Mesendoderm (in vitro differentiated cells): ENCODE results near the gene NEURL3.
A peak's percentile ranks its signal among the peaks of the same experiment; 100 is the strongest.

Source experiments
- DNase-seq: peaks from one replicate; pipeline ENCODE4 v3.0.0; 2013
- H2AK5ac ChIP-seq: 2 replicates; pipeline ENCODE4 v1.6.1; 2013; ENCODE audit warnings: low read length, inconsistent platforms
- H2BK120ac ChIP-seq: 2 replicates; pipeline ENCODE4 v1.6.1; 2013; ENCODE audit warnings: low read depth, mild to moderate bottlenecking, low read length, moderate library complexity, mixed read lengths
- H2BK15ac ChIP-seq: replicated peaks from 2 replicates; pipeline ENCODE4 v1.6.1; 2013; ENCODE audit warnings: low read depth, mild to moderate bottlenecking, moderate library complexity
- H2BK5ac ChIP-seq: 2 replicates; pipeline ENCODE4 v1.6.1; 2013; ENCODE audit warnings: low read length, inconsistent platforms
- H3K18ac ChIP-seq: 2 replicates; pipeline ENCODE4 v1.6.1; 2013; ENCODE audit warnings: mild to moderate bottlenecking, low read length, mixed read lengths
- H3K23ac ChIP-seq: one replicate; pipeline ENCODE4 v1.6.1; 2013; ENCODE audit warnings: low read length
- H3K27ac ChIP-seq: 2 replicates; pipeline ENCODE4 v1.5.1; 2013; ENCODE audit warnings: low read depth, mild to moderate bottlenecking, inconsistent platforms, low read length, moderate library complexity
- H3K27me3 ChIP-seq: 2 replicates; pipeline ENCODE4 v1.6.1; 2013; ENCODE audit warnings: low read length, control low read depth, mild to moderate bottlenecking, inconsistent platforms; ENCODE audit not compliant: insufficient read depth, poor library complexity
- H3K36me3 ChIP-seq: 2 replicates; pipeline ENCODE4 v1.6.1; 2013; ENCODE audit warnings: low read length, inconsistent platforms; ENCODE audit not compliant: control insufficient read depth, insufficient read depth
- H3K4ac ChIP-seq: one replicate; pipeline ENCODE4 v1.6.1; 2013; ENCODE audit warnings: low read depth, mild to moderate bottlenecking, low read length, moderate library complexity
- H3K4me1 ChIP-seq: 2 replicates; pipeline ENCODE4 v1.6.1; 2013; ENCODE audit warnings: low read depth, low read length, inconsistent platforms; ENCODE audit not compliant: control insufficient read depth
- H3K4me2 ChIP-seq: 2 replicates; pipeline ENCODE4 v1.6.1; 2013; ENCODE audit warnings: low read length
- H3K4me3 ChIP-seq: 2 replicates; pipeline ENCODE4 v1.5.1; 2013; ENCODE audit warnings: mild to moderate bottlenecking, low read length
- H3K56ac ChIP-seq: one replicate; pipeline ENCODE4 v1.6.1; 2013; ENCODE audit warnings: low read length
- H3K79me1 ChIP-seq: 2 replicates; pipeline ENCODE4 v1.6.1; 2013; ENCODE audit warnings: low read length, inconsistent platforms
- H3K79me2 ChIP-seq: 2 replicates; pipeline ENCODE4 v1.6.1; 2013; ENCODE audit warnings: mild to moderate bottlenecking, low read length; ENCODE audit not compliant: control insufficient read depth, insufficient read depth
- H3K9ac ChIP-seq: 2 replicates; pipeline ENCODE4 v1.6.1; 2013; ENCODE audit warnings: low read length, inconsistent platforms
- H4K5ac ChIP-seq: one replicate; pipeline ENCODE4 v1.6.1; 2013; ENCODE audit warnings: low read length
- H4K8ac ChIP-seq: one replicate; pipeline ENCODE4 v1.6.1; 2013; ENCODE audit warnings: low read depth, mild to moderate bottlenecking, control low read depth, low read length, moderate library complexity
- WGBS: extraction: QIAGEN DNeasy Blood & Tissue Kit; methylation state at CpG from one replicate; pipeline ENCODE4 v1.1.7; 2013; ENCODE audit warnings: low lambda C conversion rate, missing lambda C conversion rate; ENCODE audit not compliant: insufficient coverage; ENCODE audit errors: extremely low coverage; 5-methylcytosine and 5-hydroxymethylcytosine counted together

NEURL3 gene

DNA sequence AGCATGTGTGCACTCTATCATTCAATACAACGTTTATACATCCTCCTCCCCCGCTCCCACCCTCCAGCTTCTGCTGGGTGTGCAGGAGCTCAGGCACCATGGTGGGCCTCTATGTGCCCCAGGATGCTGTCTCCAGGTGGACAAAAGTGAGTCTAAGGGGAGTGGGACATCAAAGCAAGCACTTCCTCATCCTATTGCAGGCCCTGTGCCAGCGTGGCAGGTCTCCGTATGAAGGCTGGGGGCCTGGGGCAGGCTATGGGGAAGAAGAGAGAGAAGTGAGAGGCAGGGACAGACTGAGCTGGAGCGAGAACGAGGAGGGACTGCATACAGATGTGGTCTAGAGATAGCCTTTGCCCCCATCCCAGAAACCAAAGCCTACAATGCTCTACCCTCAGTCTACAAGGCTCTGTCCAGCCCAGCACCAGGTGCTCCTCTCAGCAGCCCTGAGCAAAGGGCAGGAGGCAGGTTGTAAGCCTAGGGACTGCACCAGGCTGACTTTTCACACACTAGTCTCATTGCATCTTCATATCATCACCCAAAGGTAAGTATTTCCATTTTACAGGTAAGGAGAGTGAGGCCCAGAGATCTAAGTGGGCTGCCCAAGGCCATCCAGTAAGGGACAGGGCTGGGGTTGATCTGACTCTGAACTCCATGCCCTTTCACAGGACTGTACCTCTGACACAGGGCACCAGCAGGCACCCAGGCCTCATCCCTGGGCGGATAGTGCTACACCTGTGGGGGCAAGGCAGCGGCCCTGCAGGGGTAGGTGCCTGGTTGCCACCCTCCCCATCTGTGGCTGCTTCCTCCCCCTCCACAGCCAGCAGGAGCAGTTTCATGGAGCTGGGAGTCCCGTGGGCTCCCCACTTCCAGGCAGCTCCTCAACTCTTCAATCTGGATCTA lies 17.4 kb upstream of the NEURL3 start:
- Histone ChIP-seq H3K18ac (no peak overlapping the region), H3K23ac (no peak overlapping the region), H3K27me3 (no peaks in the 10 kb centered on the region), H3K27ac (no peak overlapping the region), H3K79me2 (no peaks in the 10 kb centered on the region), H2BK15ac (no peak overlapping the region), H2BK120ac (no peak overlapping the region), H3K36me3 (no peaks in the 10 kb centered on the region), H2BK5ac (no peak overlapping the region), H3K9ac (no peak overlapping the region), H3K4ac (no peak overlapping the region), H4K5ac (no peak overlapping the region), H2AK5ac (no peak overlapping the region), H4K8ac (no peak overlapping the region), H3K4me2 (no peak overlapping the region), H3K4me1 (no peaks in the 10 kb centered on the region), H3K4me3 (no peak overlapping the region), H3K56ac (no peak overlapping the region), H3K79me1 (no peaks in the 10 kb centered on the region)
- no CpG with 5 or more reads among the region's 9 CpGs for WGBS
- DNase-seq, result no peak

DNA sequence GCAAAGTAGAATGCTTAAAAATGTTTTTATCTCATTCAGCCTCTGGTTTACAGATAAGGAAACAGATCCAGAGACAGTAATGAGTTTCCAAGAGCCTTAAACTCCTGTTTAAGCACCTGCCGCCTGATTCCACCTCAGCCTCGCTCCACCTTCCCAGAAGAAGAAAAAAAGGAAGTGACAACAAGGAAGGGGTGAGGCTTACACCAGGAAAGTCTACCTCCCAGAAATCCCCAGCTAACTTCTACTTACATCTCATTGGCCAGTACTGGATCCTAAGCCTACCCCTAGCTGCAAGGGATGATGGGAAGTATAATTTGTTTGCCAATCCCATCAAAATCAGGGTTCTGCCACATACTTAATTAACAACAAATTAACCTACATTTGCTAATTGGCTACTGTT lies 16.1 kb upstream of the NEURL3 start:
- Histone ChIP-seq H3K27me3 (no peaks in the 10 kb centered on the region), H3K23ac (no peak overlapping the region), H3K4me3 (no peak overlapping the region), H3K79me2 (no peaks in the 10 kb centered on the region), H3K4ac (no peak overlapping the region), H4K8ac (no peak overlapping the region), H3K27ac (no peak overlapping the region), H3K9ac (no peak overlapping the region), H3K56ac (no peak overlapping the region), H3K18ac (no peak overlapping the region), H2AK5ac (no peak overlapping the region), H3K36me3 (no peaks in the 10 kb centered on the region), H2BK5ac (no peak overlapping the region), H3K4me1 (no peaks in the 10 kb centered on the region), H2BK15ac (no peak overlapping the region), H4K5ac (no peak overlapping the region), H3K79me1 (no peaks in the 10 kb centered on the region), H2BK120ac (no peak overlapping the region), H3K4me2 (no peak overlapping the region)
- DNase-seq, result no peak
- WGBS, result no CpG with 5 or more reads among the region's 2 CpGs

DNA sequence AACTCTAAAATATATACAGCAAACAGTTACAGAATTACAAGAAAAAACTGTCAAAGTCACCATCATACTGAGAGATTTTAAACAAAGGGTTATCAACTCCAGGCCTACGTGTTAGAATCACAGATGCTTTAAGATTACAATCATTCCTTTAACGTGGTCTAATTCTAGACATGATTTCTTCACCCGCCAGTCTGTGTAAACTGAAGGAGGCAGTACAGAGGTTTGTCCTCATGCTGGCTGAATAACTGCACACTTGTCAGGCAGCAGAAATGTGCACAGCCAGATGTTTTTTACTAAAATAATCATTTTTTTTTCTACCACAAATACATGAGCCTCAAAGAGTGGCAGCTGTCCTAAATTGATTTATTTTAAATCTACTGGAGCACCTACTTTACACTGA lies 15.5 kb upstream of the NEURL3 start:
- no peak overlapping the region for H3K4me3 ChIP-seq
- H2BK15ac ChIP-seq, result no peak overlapping the region
- no peak overlapping the region for H3K4me2 ChIP-seq
- no peak overlapping the region for H4K5ac ChIP-seq
- H2AK5ac ChIP-seq, result no peak overlapping the region
- H2BK120ac ChIP-seq, result no peak overlapping the region
- no peak overlapping the region for H2BK5ac ChIP-seq
- no peak overlapping the region for H3K23ac ChIP-seq
- H3K27ac ChIP-seq, result no peak overlapping the region
- no peaks in the 10 kb centered on the region for H3K4me1 ChIP-seq
- no peak overlapping the region for H3K18ac ChIP-seq
- DNase-seq, result no peak
- no peaks in the 10 kb centered on the region for H3K36me3 ChIP-seq
- no CpG with 5 or more reads among the region's 3 CpGs for WGBS
- no peaks in the 10 kb centered on the region for H3K27me3 ChIP-seq
- no peak overlapping the region for H3K9ac ChIP-seq
- no peak overlapping the region for H4K8ac ChIP-seq
- no peak overlapping the region for H3K56ac ChIP-seq
- no peaks in the 10 kb centered on the region for H3K79me1 ChIP-seq
- H3K79me2 ChIP-seq, result no peaks in the 10 kb centered on the region
- no peak overlapping the region for H3K4ac ChIP-seq

DNA sequence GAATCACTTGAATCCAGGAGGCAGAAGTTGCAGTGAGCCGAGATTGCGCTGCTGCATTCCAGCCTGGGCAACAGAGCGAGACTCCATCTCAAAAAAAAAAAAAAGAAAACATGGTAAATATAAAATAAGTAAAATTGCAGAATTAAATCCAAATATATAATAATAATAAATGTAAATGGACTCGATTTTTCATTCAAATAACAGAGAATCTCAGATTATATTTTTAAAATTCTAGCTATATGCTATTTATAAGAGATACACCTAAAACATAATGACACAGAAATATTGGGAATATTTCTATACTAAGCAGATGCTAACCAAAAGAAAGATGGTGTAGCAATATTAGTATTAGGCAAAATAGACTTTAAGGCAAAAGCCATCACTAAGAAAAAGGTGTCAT lies 15.1 kb upstream of the NEURL3 start:
- Histone ChIP-seq H3K27me3 (no peaks in the 10 kb centered on the region), H3K9ac (no peak overlapping the region), H3K36me3 (no peaks in the 10 kb centered on the region), H3K56ac (no peak overlapping the region), H3K79me1 (no peaks in the 10 kb centered on the region), H3K79me2 (no peaks in the 10 kb centered on the region), H4K5ac (no peak overlapping the region), H3K4me3 (no peak overlapping the region), H2BK15ac (no peak overlapping the region), H2AK5ac (no peak overlapping the region), H3K27ac (no peak overlapping the region), H3K23ac (no peak overlapping the region), H2BK5ac (no peak overlapping the region), H3K4ac (no peak overlapping the region), H3K18ac (no peak overlapping the region), H3K4me1 (no peaks in the 10 kb centered on the region), H2BK120ac (no peak overlapping the region), H4K8ac (no peak overlapping the region), H3K4me2 (no peak overlapping the region)
- no CpG with 5 or more reads among the region's 4 CpGs for WGBS
- DNase-seq, result no peak

DNA sequence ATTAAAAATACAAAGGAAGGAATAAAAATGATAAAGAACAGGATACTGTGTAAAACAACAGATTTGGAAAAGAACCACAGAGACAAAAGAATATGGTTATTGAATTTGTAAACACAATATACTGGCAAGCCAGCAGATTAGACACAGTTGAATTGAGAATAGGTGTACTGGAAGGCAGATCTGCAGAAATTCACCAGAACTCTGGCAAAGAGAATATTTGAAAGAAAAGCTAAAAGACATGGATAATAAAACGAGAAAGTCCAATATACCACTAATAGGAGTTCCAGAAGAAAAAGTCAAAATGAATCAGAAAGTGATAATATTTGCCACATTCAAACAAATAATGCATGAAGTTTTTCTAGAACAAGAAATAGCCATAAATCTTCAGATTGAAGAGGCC lies 11.9 kb upstream of the NEURL3 start:
- no peak overlapping the region for H4K5ac ChIP-seq
- no peak overlapping the region for H2BK15ac ChIP-seq
- H4K8ac ChIP-seq, result no peak overlapping the region
- H3K4me1 ChIP-seq, result no peaks in the 10 kb centered on the region
- no CpG with 5 or more reads among the region's 1 CpG for WGBS
- H3K23ac ChIP-seq, result no peak overlapping the region
- no peak overlapping the region for H2AK5ac ChIP-seq
- no peaks in the 10 kb centered on the region for H3K36me3 ChIP-seq
- H3K9ac ChIP-seq, result no peak overlapping the region
- H3K27ac ChIP-seq, result no peak overlapping the region
- no peaks in the 10 kb centered on the region for H3K79me1 ChIP-seq
- DNase-seq, result no peak
- H3K56ac ChIP-seq, result no peak overlapping the region
- H2BK5ac ChIP-seq, result no peak overlapping the region
- no peaks in the 10 kb centered on the region for H3K79me2 ChIP-seq
- H2BK120ac ChIP-seq, result no peak overlapping the region
- no peak overlapping the region for H3K4me3 ChIP-seq
- H3K18ac ChIP-seq, result no peak overlapping the region
- no peak overlapping the region for H3K4me2 ChIP-seq
- H3K27me3 ChIP-seq, result no peaks in the 10 kb centered on the region
- no peak overlapping the region for H3K4ac ChIP-seq

DNA sequence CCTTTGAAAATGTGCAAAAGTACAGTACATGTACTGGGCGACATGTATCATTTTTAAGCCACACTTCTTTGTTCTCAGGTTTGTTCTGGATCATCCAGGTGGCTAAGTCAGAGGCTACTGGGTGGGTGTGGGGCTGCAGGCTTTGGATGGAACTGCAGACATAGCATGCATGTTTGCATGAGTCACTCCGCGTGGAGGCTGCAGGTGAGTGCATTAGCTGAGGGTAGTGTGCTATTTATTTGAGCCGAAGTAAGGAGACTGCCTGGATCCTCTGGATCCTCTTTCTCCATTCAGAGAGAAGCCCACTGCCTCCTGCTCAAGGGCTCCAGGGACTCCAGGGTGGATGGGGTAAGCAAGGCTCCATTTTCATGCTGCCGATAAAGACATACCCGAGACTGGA lies 9.4 kb upstream of the NEURL3 start:
- no peak overlapping the region for H2AK5ac ChIP-seq
- peak; percentile 44 for DNase-seq
- H3K79me1 ChIP-seq, result no peaks in the 10 kb centered on the region
- H3K27ac ChIP-seq, result no peak overlapping the region
- no CpG with 5 or more reads among the region's 6 CpGs for WGBS
- no peak overlapping the region for H2BK15ac ChIP-seq
- no peaks in the 10 kb centered on the region for H3K4me1 ChIP-seq
- no peaks in the 10 kb centered on the region for H3K27me3 ChIP-seq
- no peak overlapping the region for H3K4me2 ChIP-seq
- no peak overlapping the region for H3K9ac ChIP-seq
- no peaks in the 10 kb centered on the region for H3K36me3 ChIP-seq
- no peak overlapping the region for H4K8ac ChIP-seq
- no peak overlapping the region for H4K5ac ChIP-seq
- no peaks in the 10 kb centered on the region for H3K79me2 ChIP-seq
- no peak overlapping the region for H3K18ac ChIP-seq
- H2BK5ac ChIP-seq, result no peak overlapping the region
- H3K56ac ChIP-seq, result no peak overlapping the region
- no peak overlapping the region for H2BK120ac ChIP-seq
- H3K23ac ChIP-seq, result no peak overlapping the region
- no peak overlapping the region for H3K4ac ChIP-seq
- H3K4me3 ChIP-seq, result no peak overlapping the region
